CD14-positive monocyte (primary cell): ENCODE results near the gene BICRAL. TPM values are rescaled to one million over a fixed set of nuclear protein-coding genes. Genes with fewer than 3 reads are reported as not detected.

Source experiments
- DNase-seq, 3 donors: peaks; one replicate each; pipeline ENCODE4 v3.0.0-alpha.2; 2011 to 2022
- H2AFZ ChIP-seq: 2 replicates; pipeline ENCODE4 v1.6.0; 2012; ENCODE audit warnings: mild to moderate bottlenecking, low read depth, low read length, inconsistent platforms; ENCODE audit not compliant: insufficient read depth, poor library complexity, severe bottlenecking
- H3K27ac ChIP-seq, 2 donors: 1 replicate in 1 of 2; 2 replicates in 1 of 2; pipeline ENCODE4 v1.5.1; 2012 to 2013; ENCODE audit warnings: low read length in 2 of 2, control low read depth in 1 of 2, inconsistent platforms in 1 of 2, low read depth in 1 of 2, mild to moderate bottlenecking in 1 of 2
- H3K27me3 ChIP-seq, 2 donors: one replicate each; pipeline versions ENCODE4 v1.6.0 to v1.6.1; 2011 to 2013; ENCODE audit warnings: low read length in 2 of 2; ENCODE audit not compliant: control insufficient read depth in 2 of 2, insufficient read depth in 2 of 2
- H3K36me3 ChIP-seq, 2 donors: replicated peaks in 1 of 2; 1 replicate in 1 of 2; 2 replicates in 1 of 2; pipeline versions ENCODE4 v1.5.1 to v1.6.1; 2012 to 2013; ENCODE audit warnings: low read length in 2 of 2, control low read depth in 1 of 2, inconsistent platforms in 1 of 2, mild to moderate bottlenecking in 1 of 2; ENCODE audit not compliant: insufficient read depth in 2 of 2, control insufficient read depth in 1 of 2
- H3K4me1 ChIP-seq, 2 donors: 1 replicate in 1 of 2; 2 replicates in 1 of 2; pipeline versions ENCODE4 v1.5.1 to v1.6.1; 2012 to 2013; ENCODE audit warnings: low read length in 2 of 2, control low read depth in 1 of 2, inconsistent platforms in 1 of 2, mild to moderate bottlenecking in 1 of 2, moderate library complexity in 1 of 2; ENCODE audit not compliant: insufficient read depth in 2 of 2, control insufficient read depth in 1 of 2
- H3K4me2 ChIP-seq: replicated peaks from 2 replicates; pipeline ENCODE3; 2012; ENCODE audit warnings: low read length, moderate library complexity, mild to moderate bottlenecking; ENCODE audit not compliant: poor library complexity, severe bottlenecking; ENCODE audit errors: extremely low read depth
- H3K4me3 ChIP-seq, 3 experiments: fragments of 200-600 bp in 1 of 3; sonication (generic) in 1 of 3; replicated peaks in 1 of 3; 1 replicate in 2 of 3; 2 replicates in 1 of 3; pipeline ENCODE4 v1.5.1; 2011 to 2013; ENCODE audit warnings: low read length in 3 of 3, mild to moderate bottlenecking in 3 of 3, control low read depth in 2 of 3, low read depth in 2 of 3, inconsistent platforms in 1 of 3, moderate library complexity in 1 of 3
- H3K79me2 ChIP-seq: 2 replicates; pipeline ENCODE4 v1.6.0; 2012; ENCODE audit warnings: mild to moderate bottlenecking, control low read depth, inconsistent platforms, low read length, moderate library complexity; ENCODE audit not compliant: insufficient read depth
- H3K9ac ChIP-seq: 2 replicates; pipeline ENCODE4 v1.6.0; 2017; ENCODE audit warnings: low read length, mild to moderate bottlenecking; ENCODE audit not compliant: insufficient read depth, poor library complexity, severe bottlenecking
- H3K9me3 ChIP-seq, 2 donors: replicated peaks in 1 of 2; 1 replicate in 1 of 2; 2 replicates in 1 of 2; pipeline versions ENCODE4 v1.5.1 to v1.6.1; 2012 to 2013; ENCODE audit warnings: low read length in 2 of 2, control low read depth in 1 of 2; ENCODE audit not compliant: control insufficient read depth in 1 of 2, insufficient read depth in 1 of 2
- H4K20me1 ChIP-seq: 2 replicates; pipeline ENCODE4 v1.6.0; 2012; ENCODE audit warnings: mild to moderate bottlenecking, low read length, control low read depth, moderate library complexity; ENCODE audit not compliant: insufficient read depth
- H3K27ac Mint-ChIP-seq, 7 donors: one replicate each; pipeline ENCODE4 v1.8.0; 2020; ENCODE audit warnings: mild to moderate bottlenecking in 7 of 7, mixed read lengths in 7 of 7, moderate library complexity in 6 of 7, inconsistent platforms in 2 of 7
- H3K27me3 Mint-ChIP-seq, 3 donors: one replicate each; pipeline ENCODE4 v1.8.0; 2021 to 2022; ENCODE audit warnings: low read depth in 3 of 3, mild to moderate bottlenecking in 3 of 3, mixed read lengths in 3 of 3, moderate library complexity in 3 of 3, inconsistent platforms in 1 of 3
- H3K36me3 Mint-ChIP-seq, 2 donors: one replicate each; pipeline ENCODE4 v1.8.0; 2020; ENCODE audit warnings: mixed read lengths in 2 of 2, inconsistent platforms in 1 of 2, mild to moderate bottlenecking in 1 of 2
- H3K4me1 Mint-ChIP-seq: one replicate; pipeline ENCODE4 v1.8.0; 2020; ENCODE audit warnings: mild to moderate bottlenecking, mixed read lengths
- H3K4me3 Mint-ChIP-seq, 2 donors: one replicate each; pipeline ENCODE4 v1.8.0; 2020; ENCODE audit warnings: mild to moderate bottlenecking in 2 of 2, mixed read lengths in 2 of 2, moderate library complexity in 1 of 2
- H3K9me3 Mint-ChIP-seq, 7 donors: one replicate each; pipeline ENCODE4 v1.8.0; 2020 to 2022; ENCODE audit warnings: mixed read lengths in 7 of 7, mild to moderate bottlenecking in 6 of 7, moderate library complexity in 6 of 7, inconsistent platforms in 2 of 7
- CTCF ChIP-seq: fragments of 200-600 bp; IDR thresholded peaks from one replicate; pipeline ENCODE4 v1.8.0; 2022; ENCODE audit warnings: antibody characterized with exemption, mild to moderate bottlenecking
- WGBS: methylation state at CpG from one replicate; pipeline ENCODE4 v1.1.5; 2013; ENCODE audit warnings: missing lambda C conversion rate; ENCODE audit not compliant: insufficient coverage; 5-methylcytosine and 5-hydroxymethylcytosine counted together
- intact Hi-C, 2 donors: fragments of 100-400 bp; cut with micrococcal nuclease; formaldehyde crosslinking; loops; one replicate each; pipeline versions ENCODE4 v1.15.0 to v1.15.1; 2023
- polyA plus RNA-seq, 3 donors: library from polyadenylated mRNA; depleted of rRNA in 1 of 3; unstranded in 2 of 3; stranded (reverse) in 1 of 3; fragments of 300-500 nt in 2 of 3; fragments of >200 nt in 1 of 3; fragmentation: Illumina TruSeq in 2 of 3; gene quantifications; 1 replicate in 2 of 3; 2 replicates in 1 of 3; pipeline ENCODE4 v1.2.3, GENCODE V29; 2012 to 2021

BICRAL gene
- polyA plus RNA-seq, 3 donors = 1.6 to 14.6 (median 2.2) TPM

GRCh38 chr6:42745083-42745639 lies 36.7 kb upstream of the BICRAL start:
- Mint-ChIP-seq H3K9me3 (peaks cover 0 to 2% (median 0%) of the 10 kb centered on the region in 7 donors), H3K4me3 (peak overlapping the region; percentile 100), H3K4me1 (peaks cover 35% of the 10 kb centered on the region), H3K27me3 (no peaks in the 10 kb centered on the region), H3K36me3 (peaks cover 0 to 4% of the 10 kb centered on the region in 2 donors), H3K27ac (peak overlapping the region; percentile 40 to 100 (median 99))
- Histone ChIP-seq H3K79me2 (peaks cover 32% of the 10 kb centered on the region), H3K4me1 (peaks cover 18 to 30% of the 10 kb centered on the region in 2 donors), H3K27ac (peak overlapping the region; percentile 79 to 97), H3K4me2 (peak overlapping the region; percentile 83), H2AFZ (peak overlapping the region; percentile 93), H3K36me3 (no peaks in the 10 kb centered on the region), H4K20me1 (peaks cover 15% of the 10 kb centered on the region), H3K9ac (peak overlapping the region; percentile 97), H3K27me3 (no peaks in the 10 kb centered on the region), H3K4me3 (peak overlapping the region; percentile 81 to 99 (median 97)), H3K9me3 (no peaks in the 10 kb centered on the region)
- DNase-seq = peak; percentile 6 to 30 (median 22)
- WGBS = 3% methylated on average over 29 of the region's 29 CpGs
- intact Hi-C loops = loop anchor here (5.0 to 10.0 kb wide), 3 partner anchors 150 to 430 kb away; partner anchors contain the start of gene SRF (in 1 of the 2)
- TF ChIP-seq CTCF = no peak

- peaks cover 0 to 9% of the 10 kb centered on the region in 2 donors for H3K36me3 Mint-ChIP-seq
- H3K79me2 ChIP-seq = peaks cover 33% of the 10 kb centered on the region
- intact Hi-C loops = loop anchor here (2.0 to 10.0 kb wide), 4 partner anchors 37 to 429 kb away; partner anchors contain the start of genes BICRAL (in 2 of the 2) and SRF (in 1 of the 2)
- H3K27ac ChIP-seq = peak within 1 kb of the TSS; percentile 79 to 97
- peak within 1 kb of the TSS; percentile 83 to 99 (median 97) for H3K4me3 ChIP-seq
- H3K36me3 ChIP-seq = no peaks in the 10 kb centered on the region
- H3K4me1 ChIP-seq = peaks cover 18 to 30% of the 10 kb centered on the region in 2 donors
- H3K4me1 Mint-ChIP-seq = peaks cover 35% of the 10 kb centered on the region
- H3K27ac Mint-ChIP-seq = peak within 1 kb of the TSS; percentile 95 to 100 (median 100)
- no peak for TF ChIP-seq CTCF
- H3K4me3 Mint-ChIP-seq = peak within 1 kb of the TSS; percentile 100
- no peaks in the 10 kb centered on the region for H3K9me3 ChIP-seq
- peak within 1 kb of the TSS; percentile 83 for H3K4me2 ChIP-seq
- H3K9me3 Mint-ChIP-seq = peaks cover 0 to 2% (median 0%) of the 10 kb centered on the region in 7 donors
- no peaks in the 10 kb centered on the region for H3K27me3 Mint-ChIP-seq
- H4K20me1 ChIP-seq = peaks cover 15% of the 10 kb centered on the region
- DNase-seq = peak; percentile 97
- peak within 1 kb of the TSS; percentile 97 for H3K9ac ChIP-seq
- no peaks in the 10 kb centered on the region for H3K27me3 ChIP-seq
- peak within 1 kb of the TSS; percentile 93 for H2AFZ ChIP-seq
- WGBS = under 1% methylated on average over 39 of the region's 57 CpGs
Observed at GRCh38 chr6:42745640-42746462, 36.0 kb upstream of the BICRAL start, which contains the start of gene TBCC. Gene TBCC (minus strand): TSS chr6:42746103. CDS start chr6:42746073, 30 bp downstream.
